SK-N-SH treated with all-trans-retinoic acid at 6 μM for 48 hours (cell line): Measurements from ENCODE around the gene PITRM1.

Experiments used
- ATAC-seq: fragments of 200-7000 bp; cut with Tn5 transposase; 3 replicates; pipeline ENCODE4 v1.9.1; 2020; ENCODE audit warnings: mild to moderate bottlenecking, moderate library complexity
- ARNTL ChIP-seq: fragments of 450-650 bp; formaldehyde crosslinking; IDR thresholded peaks from 2 replicates; pipeline ENCODE4 v1.5.0; 2020; ENCODE audit warnings: low read depth, mild to moderate bottlenecking, moderate library complexity, borderline replicate concordance
- BACH2 ChIP-seq: fragments of 250-450 bp; sonication (Bioruptor Pico); IDR thresholded peaks from 2 replicates; pipeline ENCODE4 v1.9.0; 2021; ENCODE audit warnings: mild to moderate bottlenecking, borderline replicate concordance
- CSDC2 ChIP-seq: fragments of 250-450 bp; sonication (Bioruptor Pico); IDR thresholded peaks from 2 replicates; pipeline ENCODE4 v1.5.0; 2020; ENCODE audit warnings: mild to moderate bottlenecking, moderate library complexity
- ESRRG ChIP-seq: fragments of 250-450 bp; sonication (Bioruptor Pico); IDR thresholded peaks from 2 replicates; pipeline ENCODE4 v1.6.1; 2021; ENCODE audit warnings: mild to moderate bottlenecking
- GLIS3 ChIP-seq: fragments of 250-450 bp; sonication (Bioruptor Pico); IDR thresholded peaks from 2 replicates; pipeline ENCODE4 v1.5.0; 2020; ENCODE audit warnings: mild to moderate bottlenecking, moderate library complexity
- ISL1 ChIP-seq: fragments of 250-450 bp; sonication (Bioruptor Pico); IDR thresholded peaks from 2 replicates; pipeline ENCODE4 v2.1.2; 2022; ENCODE audit warnings: mild to moderate bottlenecking, moderate library complexity
- OSR1 ChIP-seq: fragments of 250-450 bp; sonication (Bioruptor Pico); IDR thresholded peaks from 2 replicates; pipeline ENCODE4 v1.8.0; 2022; ENCODE audit warnings: moderate library complexity, mild to moderate bottlenecking, inconsistent platforms
- PATZ1 ChIP-seq: fragments of 250-450 bp; sonication (Bioruptor Pico); IDR thresholded peaks from 2 replicates; pipeline ENCODE4 v1.8.0; 2020; ENCODE audit warnings: mild to moderate bottlenecking, moderate library complexity, borderline replicate concordance
- PPARA ChIP-seq: fragments of 250-450 bp; sonication (Bioruptor Pico); IDR thresholded peaks from 2 replicates; pipeline ENCODE4 v1.5.0; 2020; ENCODE audit warnings: mild to moderate bottlenecking, borderline replicate concordance
- SNAI2 ChIP-seq: fragments of 250-450 bp; sonication (Bioruptor Pico); IDR thresholded peaks from 2 replicates; pipeline ENCODE4 v1.5.0; 2020; ENCODE audit warnings: mild to moderate bottlenecking, moderate library complexity
- TCF4 ChIP-seq: fragments of 250-450 bp; sonication (Bioruptor Pico); IDR thresholded peaks from 2 replicates; pipeline ENCODE4 v1.8.0; 2021; ENCODE audit warnings: mild to moderate bottlenecking, moderate library complexity, borderline replicate concordance
- TOX ChIP-seq: fragments of 250-450 bp; sonication (Bioruptor Pico); IDR thresholded peaks from 2 replicates; pipeline ENCODE4 v1.8.0; 2021; ENCODE audit warnings: mild to moderate bottlenecking, moderate library complexity, borderline replicate concordance
- ZC3H10 ChIP-seq: fragments of 250-450 bp; sonication (Bioruptor Pico); IDR thresholded peaks from 2 replicates; pipeline ENCODE4 v1.5.1; 2021; ENCODE audit warnings: mild to moderate bottlenecking, moderate library complexity
- ZFP30 ChIP-seq: fragments of 450-650 bp; formaldehyde crosslinking; IDR thresholded peaks from 2 replicates; pipeline ENCODE4 v1.5.0; 2022; ENCODE audit warnings: mild to moderate bottlenecking, moderate library complexity
- ZNF565 ChIP-seq: fragments of 450-650 bp; formaldehyde crosslinking; conservative IDR thresholded peaks from 2 replicates; pipeline ENCODE4 v1.5.0; 2020; ENCODE audit warnings: low read depth, mild to moderate bottlenecking, moderate library complexity
- ZNF70 ChIP-seq: fragments of 450-650 bp; formaldehyde crosslinking; IDR thresholded peaks from 2 replicates; pipeline ENCODE4 v1.5.0; 2020; ENCODE audit warnings: mild to moderate bottlenecking, moderate library complexity
- TF ChIP-seq, protein P1 (sequence below): fragments of 250-450 bp; sonication (Bioruptor Pico); IDR thresholded peaks from 2 replicates; pipeline ENCODE4 v1.8.0; 2021; ENCODE audit warnings: low read depth, mild to moderate bottlenecking, moderate library complexity, borderline replicate concordance
- TF ChIP-seq, protein P2 (sequence below): fragments of 250-450 bp; sonication (Bioruptor Pico); IDR thresholded peaks from 2 replicates; pipeline ENCODE4 v1.5.1; 2021; ENCODE audit warnings: mild to moderate bottlenecking, moderate library complexity
- TF ChIP-seq, protein P3 (sequence below): fragments of 250-450 bp; sonication (Bioruptor Pico); IDR thresholded peaks from 2 replicates; pipeline ENCODE4 v1.5.1; 2020; ENCODE audit warnings: low read depth, mild to moderate bottlenecking, moderate library complexity
- TF ChIP-seq, protein P4 (sequence below): fragments of 250-450 bp; sonication (Bioruptor Pico); IDR thresholded peaks from 2 replicates; pipeline ENCODE4 v1.5.0; 2020; ENCODE audit warnings: mild to moderate bottlenecking, moderate library complexity

The PITRM1 gene

DNA sequence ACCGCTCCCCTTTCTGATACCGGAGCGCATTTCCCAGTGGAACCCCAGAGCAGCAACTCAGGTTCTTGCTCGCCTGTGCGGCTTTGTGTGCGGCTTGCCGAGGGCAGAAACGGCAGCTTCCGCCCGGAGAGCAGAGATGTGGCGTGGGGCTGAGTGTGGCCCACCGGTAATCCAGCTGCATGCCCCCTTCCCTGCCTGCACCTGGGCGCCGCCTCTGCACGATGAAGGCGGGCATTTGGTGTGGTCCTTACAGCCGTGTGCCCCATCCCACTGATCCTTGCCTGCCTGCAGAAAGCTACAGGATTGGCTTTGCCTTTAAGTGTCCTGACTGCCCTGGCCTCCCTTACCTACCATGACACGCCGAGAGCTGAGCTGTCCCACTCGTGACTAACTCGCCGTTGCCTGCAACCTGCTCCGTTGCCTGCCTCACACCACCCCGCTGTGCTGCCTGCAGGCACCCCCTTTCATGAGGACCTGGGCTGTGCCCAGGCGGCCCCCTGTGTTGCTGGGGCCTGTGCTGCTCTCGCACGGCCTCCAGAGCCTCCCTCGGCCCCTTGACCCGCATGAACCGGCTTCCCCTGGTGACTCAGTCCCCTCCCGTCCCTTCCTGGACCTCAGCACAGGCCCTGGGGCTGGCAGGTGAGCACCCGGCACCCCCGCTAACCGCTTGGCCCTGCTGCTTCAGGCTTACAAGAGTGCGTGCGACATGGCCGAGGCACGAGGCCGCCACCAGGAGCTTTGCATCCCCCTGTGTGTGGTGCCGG, 48.0 kb downstream of the PITRM1 start:
- no peak for ATAC-seq
- no peak for TF ChIP-seq BACH2 (CRISPR knock-in tag)
- TF ChIP-seq ZNF565 (CRISPR knock-in tag): no peak
- TF ChIP-seq ARNTL (CRISPR knock-in tag): no peak
- TF ChIP-seq, protein P1, sequence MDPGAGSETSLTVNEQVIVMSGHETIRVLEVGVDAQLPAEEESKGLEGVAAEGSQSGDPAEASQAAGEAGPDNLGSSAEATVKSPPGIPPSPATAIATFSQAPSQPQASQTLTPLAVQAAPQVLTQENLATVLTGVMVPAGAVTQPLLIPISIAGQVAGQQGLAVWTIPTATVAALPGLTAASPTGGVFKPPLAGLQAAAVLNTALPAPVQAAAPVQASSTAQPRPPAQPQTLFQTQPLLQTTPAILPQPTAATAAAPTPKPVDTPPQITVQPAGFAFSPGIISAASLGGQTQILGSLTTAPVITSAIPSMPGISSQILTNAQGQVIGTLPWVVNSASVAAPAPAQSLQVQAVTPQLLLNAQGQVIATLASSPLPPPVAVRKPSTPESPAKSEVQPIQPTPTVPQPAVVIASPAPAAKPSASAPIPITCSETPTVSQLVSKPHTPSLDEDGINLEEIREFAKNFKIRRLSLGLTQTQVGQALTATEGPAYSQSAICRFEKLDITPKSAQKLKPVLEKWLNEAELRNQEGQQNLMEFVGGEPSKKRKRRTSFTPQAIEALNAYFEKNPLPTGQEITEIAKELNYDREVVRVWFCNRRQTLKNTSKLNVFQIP: no peak
- TF ChIP-seq PPARA (CRISPR knock-in tag): no peak
- no peak for TF ChIP-seq CSDC2 (CRISPR knock-in tag)
- TF ChIP-seq, protein P2, sequence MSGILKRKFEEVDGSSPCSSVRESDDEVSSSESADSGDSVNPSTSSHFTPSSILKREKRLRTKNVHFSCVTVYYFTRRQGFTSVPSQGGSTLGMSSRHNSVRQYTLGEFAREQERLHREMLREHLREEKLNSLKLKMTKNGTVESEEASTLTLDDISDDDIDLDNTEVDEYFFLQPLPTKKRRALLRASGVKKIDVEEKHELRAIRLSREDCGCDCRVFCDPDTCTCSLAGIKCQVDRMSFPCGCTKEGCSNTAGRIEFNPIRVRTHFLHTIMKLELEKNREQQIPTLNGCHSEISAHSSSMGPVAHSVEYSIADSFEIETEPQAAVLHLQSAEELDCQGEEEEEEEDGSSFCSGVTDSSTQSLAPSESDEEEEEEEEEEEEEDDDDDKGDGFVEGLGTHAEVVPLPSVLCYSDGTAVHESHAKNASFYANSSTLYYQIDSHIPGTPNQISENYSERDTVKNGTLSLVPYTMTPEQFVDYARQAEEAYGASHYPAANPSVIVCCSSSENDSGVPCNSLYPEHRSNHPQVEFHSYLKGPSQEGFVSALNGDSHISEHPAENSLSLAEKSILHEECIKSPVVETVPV: no peak
- no peak for TF ChIP-seq GLIS3
- TF ChIP-seq ZFP30 (CRISPR knock-in tag): no peak
- TF ChIP-seq, protein P3, sequence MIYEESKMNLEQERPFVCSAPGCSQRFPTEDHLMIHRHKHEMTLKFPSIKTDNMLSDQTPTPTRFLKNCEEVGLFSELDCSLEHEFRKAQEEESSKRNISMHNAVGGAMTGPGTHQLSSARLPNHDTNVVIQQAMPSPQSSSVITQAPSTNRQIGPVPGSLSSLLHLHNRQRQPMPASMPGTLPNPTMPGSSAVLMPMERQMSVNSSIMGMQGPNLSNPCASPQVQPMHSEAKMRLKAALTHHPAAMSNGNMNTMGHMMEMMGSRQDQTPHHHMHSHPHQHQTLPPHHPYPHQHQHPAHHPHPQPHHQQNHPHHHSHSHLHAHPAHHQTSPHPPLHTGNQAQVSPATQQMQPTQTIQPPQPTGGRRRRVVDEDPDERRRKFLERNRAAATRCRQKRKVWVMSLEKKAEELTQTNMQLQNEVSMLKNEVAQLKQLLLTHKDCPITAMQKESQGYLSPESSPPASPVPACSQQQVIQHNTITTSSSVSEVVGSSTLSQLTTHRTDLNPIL (CRISPR knock-in tag): no peak
- TF ChIP-seq PATZ1 (CRISPR knock-in tag): no peak
- TF ChIP-seq, protein P4, sequence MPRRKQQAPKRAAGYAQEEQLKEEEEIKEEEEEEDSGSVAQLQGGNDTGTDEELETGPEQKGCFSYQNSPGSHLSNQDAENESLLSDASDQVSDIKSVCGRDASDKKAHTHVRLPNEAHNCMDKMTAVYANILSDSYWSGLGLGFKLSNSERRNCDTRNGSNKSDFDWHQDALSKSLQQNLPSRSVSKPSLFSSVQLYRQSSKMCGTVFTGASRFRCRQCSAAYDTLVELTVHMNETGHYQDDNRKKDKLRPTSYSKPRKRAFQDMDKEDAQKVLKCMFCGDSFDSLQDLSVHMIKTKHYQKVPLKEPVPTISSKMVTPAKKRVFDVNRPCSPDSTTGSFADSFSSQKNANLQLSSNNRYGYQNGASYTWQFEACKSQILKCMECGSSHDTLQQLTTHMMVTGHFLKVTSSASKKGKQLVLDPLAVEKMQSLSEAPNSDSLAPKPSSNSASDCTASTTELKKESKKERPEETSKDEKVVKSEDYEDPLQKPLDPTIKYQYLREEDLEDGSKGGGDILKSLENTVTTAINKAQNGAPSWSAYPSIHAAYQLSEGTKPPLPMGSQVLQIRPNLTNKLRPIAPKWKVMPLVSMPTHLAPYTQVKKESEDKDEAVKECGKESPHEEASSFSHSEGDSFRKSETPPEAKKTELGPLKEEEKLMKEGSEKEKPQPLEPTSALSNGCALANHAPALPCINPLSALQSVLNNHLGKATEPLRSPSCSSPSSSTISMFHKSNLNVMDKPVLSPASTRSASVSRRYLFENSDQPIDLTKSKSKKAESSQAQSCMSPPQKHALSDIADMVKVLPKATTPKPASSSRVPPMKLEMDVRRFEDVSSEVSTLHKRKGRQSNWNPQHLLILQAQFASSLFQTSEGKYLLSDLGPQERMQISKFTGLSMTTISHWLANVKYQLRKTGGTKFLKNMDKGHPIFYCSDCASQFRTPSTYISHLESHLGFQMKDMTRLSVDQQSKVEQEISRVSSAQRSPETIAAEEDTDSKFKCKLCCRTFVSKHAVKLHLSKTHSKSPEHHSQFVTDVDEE (CRISPR knock-in tag): no peak
- TF ChIP-seq ZC3H10 (CRISPR knock-in tag): no peak
- TF ChIP-seq SNAI2: no peak
- no peak for TF ChIP-seq ZNF70 (CRISPR knock-in tag)
- no peak for TF ChIP-seq TCF4 (CRISPR knock-in tag)
- TF ChIP-seq ESRRG (CRISPR knock-in tag): no peak
- no peak for TF ChIP-seq OSR1 (CRISPR knock-in tag)
- TF ChIP-seq TOX (CRISPR knock-in tag): no peak

DNA sequence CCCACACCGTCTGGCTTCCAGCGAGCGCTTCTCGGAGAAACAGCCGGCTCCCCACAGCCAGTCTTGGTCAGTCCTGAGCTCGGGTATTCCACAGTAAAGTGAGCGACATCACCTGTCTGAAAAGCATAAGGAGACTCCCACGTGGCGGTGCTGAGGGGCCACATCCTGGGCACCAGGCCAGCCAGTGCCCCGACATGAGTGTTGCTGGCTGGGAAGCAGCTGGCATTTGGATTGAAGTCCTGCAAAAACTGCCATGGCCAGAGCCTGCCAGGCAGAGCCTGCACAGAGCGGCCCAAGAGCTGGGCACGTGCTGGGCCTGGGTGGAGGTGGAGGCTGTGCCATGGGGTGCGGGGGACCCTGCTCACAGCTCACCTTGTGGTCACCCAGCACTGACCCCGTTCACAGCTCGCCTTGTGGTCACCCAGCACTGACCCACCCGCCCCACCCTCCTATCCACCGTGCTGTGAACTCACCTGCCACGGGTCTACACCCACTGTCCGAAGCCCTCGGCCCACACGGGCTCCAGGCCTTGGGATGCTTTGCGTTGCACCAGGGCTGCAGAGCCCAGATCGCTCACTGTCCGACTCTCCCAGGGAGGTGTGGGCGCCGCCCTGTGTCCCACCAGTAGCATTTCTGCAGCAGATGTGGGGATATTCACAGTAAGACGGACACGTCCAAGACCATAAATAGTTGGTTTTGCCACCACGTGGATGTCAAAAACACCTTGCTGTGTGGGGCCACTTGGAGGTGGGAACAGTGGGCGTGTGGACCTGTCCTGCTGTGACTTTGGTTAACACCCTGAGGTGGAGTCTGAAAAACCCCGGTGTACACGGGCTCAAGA, 48.8 kb downstream of the PITRM1 start:
- no peak for ATAC-seq
- no peak for TF ChIP-seq ISL1 (CRISPR knock-in tag)
- TF ChIP-seq, protein P2: no peak
